ENCODE results near the gene MYNN.

DNA sequence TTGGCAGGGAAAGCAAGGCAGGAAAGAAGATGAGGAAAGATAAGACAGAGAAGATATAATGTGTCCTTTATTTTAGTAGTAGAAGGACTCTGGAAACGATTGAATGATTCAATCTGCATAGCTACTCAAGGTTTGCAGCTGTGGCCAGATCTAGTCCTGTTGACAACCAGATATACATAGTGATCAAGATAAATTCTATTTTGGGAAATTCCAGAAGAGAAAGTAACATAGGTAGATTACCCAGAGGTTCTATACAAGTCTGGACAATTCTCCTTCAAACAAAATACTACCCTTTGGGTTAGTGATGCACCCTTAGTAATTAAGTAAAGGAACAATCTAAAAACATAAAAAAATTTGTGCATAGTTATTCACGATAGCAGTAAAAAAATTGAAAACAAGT lies 17.7 kb upstream of the MYNN start:
- TF ChIP-seq POLR2A (IDR thresholded peaks at IDR 0.05; ENCODE audit: low read depth, low read length) (no peak), POLR2AphosphoS5 (IDR thresholded peaks at IDR 0.05; ENCODE audit: low read depth, low read length) (no peak), TAF1 (IDR thresholded peaks at IDR 0.05; ENCODE audit: low read depth, low read length) (no peak)

Measured in GM12891 (cell line).